CD14-positive monocyte (primary cell): ENCODE measurements around the gene CTXN3. TPM values are rescaled to one million over a fixed set of nuclear protein-coding genes. Genes with fewer than 3 reads are reported as not detected.
"Not testable (repeated sequence)": the region's sequence is repeated elsewhere in the genome, so short reads cannot be mapped to it uniquely, and the experiment has no call there.

Experiments used
- DNase-seq, 3 donors: peaks; one replicate each; pipeline ENCODE4 v3.0.0-alpha.2; 2011 to 2022
- H2AFZ ChIP-seq: 2 replicates; pipeline ENCODE4 v1.6.0; 2012; ENCODE audit warnings: mild to moderate bottlenecking, low read depth, low read length, inconsistent platforms; ENCODE audit not compliant: insufficient read depth, poor library complexity, severe bottlenecking
- H3K27ac ChIP-seq, 2 donors: 1 replicate in 1 of 2; 2 replicates in 1 of 2; pipeline ENCODE4 v1.5.1; 2012 to 2013; ENCODE audit warnings: low read length in 2 of 2, control low read depth in 1 of 2, inconsistent platforms in 1 of 2, low read depth in 1 of 2, mild to moderate bottlenecking in 1 of 2
- H3K27me3 ChIP-seq, 2 donors: one replicate each; pipeline versions ENCODE4 v1.6.0 to v1.6.1; 2011 to 2013; ENCODE audit warnings: low read length in 2 of 2; ENCODE audit not compliant: control insufficient read depth in 2 of 2, insufficient read depth in 2 of 2
- H3K36me3 ChIP-seq, 2 donors: replicated peaks in 1 of 2; 1 replicate in 1 of 2; 2 replicates in 1 of 2; pipeline versions ENCODE4 v1.5.1 to v1.6.1; 2012 to 2013; ENCODE audit warnings: low read length in 2 of 2, control low read depth in 1 of 2, inconsistent platforms in 1 of 2, mild to moderate bottlenecking in 1 of 2; ENCODE audit not compliant: insufficient read depth in 2 of 2, control insufficient read depth in 1 of 2
- H3K4me1 ChIP-seq, 2 donors: 1 replicate in 1 of 2; 2 replicates in 1 of 2; pipeline versions ENCODE4 v1.5.1 to v1.6.1; 2012 to 2013; ENCODE audit warnings: low read length in 2 of 2, control low read depth in 1 of 2, inconsistent platforms in 1 of 2, mild to moderate bottlenecking in 1 of 2, moderate library complexity in 1 of 2; ENCODE audit not compliant: insufficient read depth in 2 of 2, control insufficient read depth in 1 of 2
- H3K4me2 ChIP-seq: replicated peaks from 2 replicates; pipeline ENCODE3; 2012; ENCODE audit warnings: low read length, moderate library complexity, mild to moderate bottlenecking; ENCODE audit not compliant: poor library complexity, severe bottlenecking; ENCODE audit errors: extremely low read depth
- H3K4me3 ChIP-seq, 3 experiments: fragments of 200-600 bp in 1 of 3; sonication (generic) in 1 of 3; replicated peaks in 1 of 3; 1 replicate in 2 of 3; 2 replicates in 1 of 3; pipeline ENCODE4 v1.5.1; 2011 to 2013; ENCODE audit warnings: low read length in 3 of 3, mild to moderate bottlenecking in 3 of 3, control low read depth in 2 of 3, low read depth in 2 of 3, inconsistent platforms in 1 of 3, moderate library complexity in 1 of 3
- H3K79me2 ChIP-seq: 2 replicates; pipeline ENCODE4 v1.6.0; 2012; ENCODE audit warnings: mild to moderate bottlenecking, control low read depth, inconsistent platforms, low read length, moderate library complexity; ENCODE audit not compliant: insufficient read depth
- H3K9ac ChIP-seq: 2 replicates; pipeline ENCODE4 v1.6.0; 2017; ENCODE audit warnings: low read length, mild to moderate bottlenecking; ENCODE audit not compliant: insufficient read depth, poor library complexity, severe bottlenecking
- H3K9me3 ChIP-seq, 2 donors: replicated peaks in 1 of 2; 1 replicate in 1 of 2; 2 replicates in 1 of 2; pipeline versions ENCODE4 v1.5.1 to v1.6.1; 2012 to 2013; ENCODE audit warnings: low read length in 2 of 2, control low read depth in 1 of 2; ENCODE audit not compliant: control insufficient read depth in 1 of 2, insufficient read depth in 1 of 2
- H4K20me1 ChIP-seq: 2 replicates; pipeline ENCODE4 v1.6.0; 2012; ENCODE audit warnings: mild to moderate bottlenecking, low read length, control low read depth, moderate library complexity; ENCODE audit not compliant: insufficient read depth
- H3K27ac Mint-ChIP-seq, 7 donors: one replicate each; pipeline ENCODE4 v1.8.0; 2020; ENCODE audit warnings: mild to moderate bottlenecking in 7 of 7, mixed read lengths in 7 of 7, moderate library complexity in 6 of 7, inconsistent platforms in 2 of 7
- H3K27me3 Mint-ChIP-seq, 3 donors: one replicate each; pipeline ENCODE4 v1.8.0; 2021 to 2022; ENCODE audit warnings: low read depth in 3 of 3, mild to moderate bottlenecking in 3 of 3, mixed read lengths in 3 of 3, moderate library complexity in 3 of 3, inconsistent platforms in 1 of 3
- H3K36me3 Mint-ChIP-seq, 2 donors: one replicate each; pipeline ENCODE4 v1.8.0; 2020; ENCODE audit warnings: mixed read lengths in 2 of 2, inconsistent platforms in 1 of 2, mild to moderate bottlenecking in 1 of 2
- H3K4me1 Mint-ChIP-seq: one replicate; pipeline ENCODE4 v1.8.0; 2020; ENCODE audit warnings: mild to moderate bottlenecking, mixed read lengths
- H3K4me3 Mint-ChIP-seq, 2 donors: one replicate each; pipeline ENCODE4 v1.8.0; 2020; ENCODE audit warnings: mild to moderate bottlenecking in 2 of 2, mixed read lengths in 2 of 2, moderate library complexity in 1 of 2
- H3K9me3 Mint-ChIP-seq, 7 donors: one replicate each; pipeline ENCODE4 v1.8.0; 2020 to 2022; ENCODE audit warnings: mixed read lengths in 7 of 7, mild to moderate bottlenecking in 6 of 7, moderate library complexity in 6 of 7, inconsistent platforms in 2 of 7
- WGBS: methylation state at CpG from one replicate; pipeline ENCODE4 v1.1.5; 2013; ENCODE audit warnings: missing lambda C conversion rate; ENCODE audit not compliant: insufficient coverage; 5-methylcytosine and 5-hydroxymethylcytosine counted together
- intact Hi-C, 2 donors: fragments of 100-400 bp; cut with micrococcal nuclease; formaldehyde crosslinking; loops; one replicate each; pipeline versions ENCODE4 v1.15.0 to v1.15.1; 2023
- polyA plus RNA-seq, 3 donors: library from polyadenylated mRNA; depleted of rRNA in 1 of 3; unstranded in 2 of 3; stranded (reverse) in 1 of 3; fragments of 300-500 nt in 2 of 3; fragments of >200 nt in 1 of 3; fragmentation: Illumina TruSeq in 2 of 3; gene quantifications; 1 replicate in 2 of 3; 2 replicates in 1 of 3; pipeline ENCODE4 v1.2.3, GENCODE V29; 2012 to 2021
- TF ChIP-seq, protein P1 (sequence below): fragments of 200-600 bp; IDR thresholded peaks from one replicate; pipeline ENCODE4 v1.8.0; 2022; ENCODE audit warnings: antibody characterized with exemption, mild to moderate bottlenecking

The CTXN3 gene
- polyA plus RNA-seq, 3 donors = not detected

GRCh38 chr5:127673117-127673800, 24.4 kb downstream of the CTXN3 start:
- Histone ChIP-seq H3K4me1 (no peaks in the 10 kb centered on the region), H3K27ac (no peak overlapping the region), H3K9ac (no peak overlapping the region), H3K27me3 (no peaks in the 10 kb centered on the region), H3K4me3 (no peak overlapping the region), H3K79me2 (no peaks in the 10 kb centered on the region), H2AFZ (no peak overlapping the region), H3K36me3 (no peaks in the 10 kb centered on the region), H4K20me1 (no peaks in the 10 kb centered on the region), H3K4me2 (no peak overlapping the region), H3K9me3 (no peaks in the 10 kb centered on the region)
- TF ChIP-seq, protein P1, sequence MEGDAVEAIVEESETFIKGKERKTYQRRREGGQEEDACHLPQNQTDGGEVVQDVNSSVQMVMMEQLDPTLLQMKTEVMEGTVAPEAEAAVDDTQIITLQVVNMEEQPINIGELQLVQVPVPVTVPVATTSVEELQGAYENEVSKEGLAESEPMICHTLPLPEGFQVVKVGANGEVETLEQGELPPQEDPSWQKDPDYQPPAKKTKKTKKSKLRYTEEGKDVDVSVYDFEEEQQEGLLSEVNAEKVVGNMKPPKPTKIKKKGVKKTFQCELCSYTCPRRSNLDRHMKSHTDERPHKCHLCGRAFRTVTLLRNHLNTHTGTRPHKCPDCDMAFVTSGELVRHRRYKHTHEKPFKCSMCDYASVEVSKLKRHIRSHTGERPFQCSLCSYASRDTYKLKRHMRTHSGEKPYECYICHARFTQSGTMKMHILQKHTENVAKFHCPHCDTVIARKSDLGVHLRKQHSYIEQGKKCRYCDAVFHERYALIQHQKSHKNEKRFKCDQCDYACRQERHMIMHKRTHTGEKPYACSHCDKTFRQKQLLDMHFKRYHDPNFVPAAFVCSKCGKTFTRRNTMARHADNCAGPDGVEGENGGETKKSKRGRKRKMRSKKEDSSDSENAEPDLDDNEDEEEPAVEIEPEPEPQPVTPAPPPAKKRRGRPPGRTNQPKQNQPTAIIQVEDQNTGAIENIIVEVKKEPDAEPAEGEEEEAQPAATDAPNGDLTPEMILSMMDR = no peak
- Mint-ChIP-seq H3K27ac (no peak overlapping the region), H3K4me3 (no peak overlapping the region), H3K9me3 (peaks cover 0 to 12% (median 5%) of the 10 kb centered on the region in 7 donors), H3K27me3 (peaks cover 0 to 2% (median 0%) of the 10 kb centered on the region in 3 donors), H3K4me1 (no peaks in the 10 kb centered on the region), H3K36me3 (no peaks in the 10 kb centered on the region)
- intact Hi-C loops = no loop called here
- WGBS = 14% methylated on average over 1 of the region's 2 CpGs
- no peak for DNase-seq

GRCh38 chr5:127676951-127677350, 28.1 kb downstream of the CTXN3 start:
- H3K9me3 Mint-ChIP-seq = peaks cover 0 to 12% (median 4%) of the 10 kb centered on the region in 7 donors
- H3K36me3 Mint-ChIP-seq, H3K4me1 ChIP-seq, H3K79me2 ChIP-seq, H4K20me1 ChIP-seq, DNase-seq, H2AFZ ChIP-seq, H3K27me3 Mint-ChIP-seq, H3K9ac ChIP-seq, H3K36me3 ChIP-seq, H3K4me2 ChIP-seq, H3K4me3 ChIP-seq, H3K27ac Mint-ChIP-seq, H3K9me3 ChIP-seq, H3K27ac ChIP-seq, H3K4me1 Mint-ChIP-seq, H3K27me3 ChIP-seq, H3K4me3 Mint-ChIP-seq, intact Hi-C loops: not testable (repeated sequence)

DNA sequence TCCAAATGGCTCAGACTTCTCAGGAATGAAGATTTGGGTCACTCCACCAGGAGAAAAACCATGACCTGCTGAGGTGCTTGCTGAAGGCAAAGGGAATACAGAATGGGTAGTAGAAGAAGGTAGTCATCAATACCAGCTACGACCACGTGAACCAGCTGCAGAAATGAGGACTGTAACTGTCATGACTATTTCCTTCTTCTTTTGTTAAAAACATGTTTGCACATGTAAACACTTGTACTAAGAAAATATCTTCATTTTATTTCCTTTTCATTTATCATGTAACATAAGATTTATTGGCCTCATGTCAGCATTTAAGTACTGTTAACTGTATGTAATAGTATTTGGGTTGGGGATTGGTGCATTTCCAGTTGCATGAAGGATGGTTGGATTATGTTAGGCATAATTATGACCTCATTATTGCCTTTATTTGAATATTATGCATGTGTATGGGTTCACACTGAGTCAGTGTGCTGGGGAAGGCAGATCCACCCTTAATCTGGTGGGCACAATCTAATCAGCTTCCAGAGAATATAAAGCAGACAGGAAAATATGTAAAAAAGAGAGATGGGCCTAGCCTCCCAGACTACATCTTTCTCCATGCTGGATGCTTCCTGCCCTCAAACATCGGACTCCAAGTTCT, 30.9 kb downstream of the CTXN3 start:
- H3K9ac ChIP-seq, H3K27me3 Mint-ChIP-seq, intact Hi-C loops, H3K27ac Mint-ChIP-seq, H3K36me3 Mint-ChIP-seq, H3K4me3 Mint-ChIP-seq, H3K79me2 ChIP-seq, H3K4me2 ChIP-seq, DNase-seq, H4K20me1 ChIP-seq, H3K36me3 ChIP-seq, H3K27ac ChIP-seq, H3K9me3 ChIP-seq, H3K4me3 ChIP-seq, H3K4me1 ChIP-seq, H3K4me1 Mint-ChIP-seq, H3K27me3 ChIP-seq, H2AFZ ChIP-seq: not testable (repeated sequence)
- WGBS = no CpG with 5 or more reads among the region's 3 CpGs
- H3K9me3 Mint-ChIP-seq = peaks cover 0 to 12% (median 5%) of the 10 kb centered on the region in 7 donors
